Keratinocyte (primary cell): ENCODE measurements around the gene SF1. TPM values are rescaled to one million over a fixed set of nuclear protein-coding genes. Genes with fewer than 3 reads are reported as not detected.

Experiments
- DNase-seq: peaks from one replicate; pipeline ENCODE4 v3.0.0-alpha.2; 2011; ENCODE audit warnings: low read depth, missing footprints, low spot score
- FAIRE-seq: peaks from 2 replicates; lab custom pipeline; 2011; peaks lifted over from hg19 to GRCh38; lab: Jason Lieb, UNC
- H2AFZ ChIP-seq: 2 replicates; pipeline ENCODE4 v1.6.0; 2012; ENCODE audit warnings: low read length, control low read depth, inconsistent platforms; ENCODE audit not compliant: control insufficient read depth
- H3K27ac ChIP-seq: 2 replicates; pipeline ENCODE4 v1.5.1; 2011; ENCODE audit warnings: low read length; ENCODE audit not compliant: control insufficient read depth, insufficient read depth
- H3K27me3 ChIP-seq: 3 replicates; pipeline ENCODE4 v1.6.0; 2011; ENCODE audit warnings: low read length; ENCODE audit not compliant: control insufficient read depth, insufficient read depth; ENCODE audit errors: extremely low read depth
- H3K36me3 ChIP-seq, 2 experiments: 2 replicates in 1 of 2; 3 replicates in 1 of 2; pipeline ENCODE4 v1.5.1; 2011; ENCODE audit warnings: low read length in 2 of 2, mild to moderate bottlenecking in 1 of 2; ENCODE audit not compliant: control insufficient read depth in 2 of 2, insufficient read depth in 2 of 2; ENCODE audit errors: extremely low read depth in 1 of 2
- H3K4me1 ChIP-seq: 3 replicates; pipeline ENCODE4 v1.5.1; 2011; ENCODE audit warnings: low read length; ENCODE audit not compliant: control insufficient read depth, insufficient read depth; ENCODE audit errors: extremely low read depth
- H3K4me2 ChIP-seq: 3 replicates; pipeline ENCODE4 v1.6.0; 2011; ENCODE audit warnings: low read depth, low read length; ENCODE audit not compliant: control insufficient read depth, insufficient read depth; ENCODE audit errors: extremely low read depth
- H3K4me3 ChIP-seq, 3 experiments: fragments of 200-600 bp in 1 of 3; sonication (generic) in 1 of 3; 2 replicates in 2 of 3; 3 replicates in 1 of 3; pipeline ENCODE4 v1.5.1; 2011 to 2016; ENCODE audit warnings: low read length in 3 of 3, mild to moderate bottlenecking in 3 of 3, control low read depth in 2 of 3, inconsistent platforms in 1 of 3, low read depth in 1 of 3, mixed read lengths in 1 of 3, mixed run types in 1 of 3, moderate library complexity in 1 of 3; ENCODE audit not compliant: control insufficient read depth in 2 of 3, insufficient read depth in 2 of 3; ENCODE audit errors: extremely low read depth in 1 of 3
- H3K79me2 ChIP-seq: 2 replicates; pipeline ENCODE4 v1.6.0; 2012; ENCODE audit warnings: low read length; ENCODE audit not compliant: control insufficient read depth, insufficient read depth
- H3K9ac ChIP-seq: 3 replicates; pipeline ENCODE4 v1.6.0; 2011; ENCODE audit warnings: low read length; ENCODE audit not compliant: control insufficient read depth, insufficient read depth; ENCODE audit errors: extremely low read depth
- H3K9me1 ChIP-seq: 3 replicates; pipeline ENCODE4 v1.6.0; 2011; ENCODE audit warnings: low read length; ENCODE audit not compliant: control insufficient read depth, insufficient read depth; ENCODE audit errors: extremely low read depth
- H3K9me3 ChIP-seq: 2 replicates; pipeline ENCODE4 v1.5.1; 2012; ENCODE audit warnings: low read depth, low read length; ENCODE audit not compliant: control insufficient read depth
- H4K20me1 ChIP-seq: 3 replicates; pipeline ENCODE4 v1.6.0; 2011; ENCODE audit warnings: low read length; ENCODE audit not compliant: control insufficient read depth, insufficient read depth; ENCODE audit errors: extremely low read depth
- EZH2 ChIP-seq: IDR thresholded peaks from one replicate; pipeline ENCODE4 v1.6.1; 2012; ENCODE audit warnings: inconsistent platforms, mild to moderate bottlenecking, low read length, moderate library complexity
- dilution Hi-C: fragments of 300-500 bp; cut with MboI; formaldehyde crosslinking; loops from one replicate; pipeline ENCODE4 v1.7.0; 2020; ENCODE audit warnings: low sequenced_read_pairs; ENCODE audit not compliant: extremely low pct_ligation_motif_present
- polyA plus RNA-seq, 5 experiments: library from polyadenylated mRNA; depleted of rRNA in 3 of 5; stranded (reverse) in 3 of 5; stranded (forward) in 1 of 5; unstranded in 1 of 5; fragments of >200 nt; gene quantifications; 1 replicate in 1 of 5; 2 replicates in 3 of 5; 3 replicates in 1 of 5; pipeline versions ENCODE4 v1.2.1 to v1.2.3, GENCODE V29; 2011 to 2012; ENCODE audit warnings: missing spikeins in 2 of 5, low read depth in 1 of 5, low replicate concordance in 1 of 5
- TF ChIP-seq, protein P1 (sequence below), 3 experiments: IDR thresholded peaks in 1 of 3; conservative IDR thresholded peaks in 1 of 3; optimal IDR thresholded peaks in 1 of 3; 2 replicates in 2 of 3; 3 replicates in 1 of 3; pipeline versions ENCODE3 to v1.5.1; 2011; ENCODE audit warnings: low read length in 3 of 3, mild to moderate bottlenecking in 3 of 3, moderate library complexity in 2 of 3, control low read depth in 1 of 3, inconsistent platforms in 1 of 3; ENCODE audit not compliant: insufficient read depth in 2 of 3; ENCODE audit errors: extremely low read depth in 1 of 3

Gene SF1
- polyA plus RNA-seq, 1 donor (not counting 4 experiments of a cell fraction or from before 2014, with no cell fraction given): 54.5 TPM

GRCh38 chr11:64799256-64799622 is 20.9 kb upstream of the SF1 start:
- Histone ChIP-seq H3K9me3 (no peaks in the 10 kb centered on the region), H3K4me1 (peaks cover 13% of the 10 kb centered on the region), H3K27ac (no peak overlapping the region), H3K9me1 (no peaks in the 10 kb centered on the region), H3K4me3 (no peak overlapping the region), H4K20me1 (no peaks in the 10 kb centered on the region), H2AFZ (no peak overlapping the region), H3K4me2 (no peak overlapping the region), H3K9ac (no peak overlapping the region), H3K27me3 (no peaks in the 10 kb centered on the region), H3K36me3 (peaks cover 0 to 3% of the 10 kb centered on the region in 2 experiments), H3K79me2 (no peaks in the 10 kb centered on the region)
- TF ChIP-seq, protein P1, sequence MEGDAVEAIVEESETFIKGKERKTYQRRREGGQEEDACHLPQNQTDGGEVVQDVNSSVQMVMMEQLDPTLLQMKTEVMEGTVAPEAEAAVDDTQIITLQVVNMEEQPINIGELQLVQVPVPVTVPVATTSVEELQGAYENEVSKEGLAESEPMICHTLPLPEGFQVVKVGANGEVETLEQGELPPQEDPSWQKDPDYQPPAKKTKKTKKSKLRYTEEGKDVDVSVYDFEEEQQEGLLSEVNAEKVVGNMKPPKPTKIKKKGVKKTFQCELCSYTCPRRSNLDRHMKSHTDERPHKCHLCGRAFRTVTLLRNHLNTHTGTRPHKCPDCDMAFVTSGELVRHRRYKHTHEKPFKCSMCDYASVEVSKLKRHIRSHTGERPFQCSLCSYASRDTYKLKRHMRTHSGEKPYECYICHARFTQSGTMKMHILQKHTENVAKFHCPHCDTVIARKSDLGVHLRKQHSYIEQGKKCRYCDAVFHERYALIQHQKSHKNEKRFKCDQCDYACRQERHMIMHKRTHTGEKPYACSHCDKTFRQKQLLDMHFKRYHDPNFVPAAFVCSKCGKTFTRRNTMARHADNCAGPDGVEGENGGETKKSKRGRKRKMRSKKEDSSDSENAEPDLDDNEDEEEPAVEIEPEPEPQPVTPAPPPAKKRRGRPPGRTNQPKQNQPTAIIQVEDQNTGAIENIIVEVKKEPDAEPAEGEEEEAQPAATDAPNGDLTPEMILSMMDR (optimal IDR thresholded peaks at IDR 0.05 in 1 of 3, IDR thresholded peaks at IDR 0.05 in 1 of 3, conservative IDR thresholded peaks at IDR 0.05 in 1 of 3; ENCODE audit: extremely low read depth in 1 of 3, insufficient read depth in 2 of 3, low read length in 3 of 3): no peak
- TF ChIP-seq EZH2: no peak
- DNase-seq (no peak), FAIRE-seq (no peak)
- dilution Hi-C loops: no loop called here

- no peaks in the 10 kb centered on the region for H3K27me3 ChIP-seq
- no peaks in the 10 kb centered on the region for H3K9me3 ChIP-seq
- no peak overlapping the region for H2AFZ ChIP-seq
- H3K79me2 ChIP-seq: no peaks in the 10 kb centered on the region
- H3K27ac ChIP-seq: no peak overlapping the region
- H3K4me2 ChIP-seq: no peak overlapping the region
- H3K4me3 ChIP-seq: no peak overlapping the region
- H4K20me1 ChIP-seq: no peaks in the 10 kb centered on the region
- peaks cover 2% of the 10 kb centered on the region for H3K9me1 ChIP-seq
- H3K9ac ChIP-seq: no peak overlapping the region
- dilution Hi-C loops: no loop called here
- FAIRE-seq (no peak), DNase-seq (no peak)
- no peak for TF ChIP-seq EZH2
- TF ChIP-seq, protein P1 (optimal IDR thresholded peaks at IDR 0.05 in 1 of 3, IDR thresholded peaks at IDR 0.05 in 1 of 3, conservative IDR thresholded peaks at IDR 0.05 in 1 of 3; ENCODE audit: extremely low read depth in 1 of 3, insufficient read depth in 2 of 3, low read length in 3 of 3): no peak
- H3K4me1 ChIP-seq: no peaks in the 10 kb centered on the region
- H3K36me3 ChIP-seq: peaks cover 0 to 2% of the 10 kb centered on the region in 2 experiments
These were observed 18.6 kb upstream of the SF1 start for GRCh38 chr11:64796757-64797541.
